Left lung (tissue), 10 donors: ENCODE results near the gene PREX1. TPM values are rescaled to one million over a fixed set of nuclear protein-coding genes. Genes with fewer than 3 reads are reported as not detected.
A peak's percentile ranks its signal among the peaks of the same experiment; 100 is the strongest.

Experiments
- ATAC-seq: fragments of 200-7000 bp; cut with Tn5 transposase; one replicate; pipeline ENCODE4 v1.9.1; 2020; ENCODE audit warnings: moderate library complexity
- DNase-seq, 4 donors: peaks; one replicate each; pipeline ENCODE4 v3.0.0-alpha.2; 2013 to 2020
- H3K27ac ChIP-seq, 2 donors: fragments of 200-600 bp; sonication (generic) in 1 of 2; one replicate each; pipeline versions ENCODE4 v1.5.0 to v1.8.0; 2020 to 2021
- H3K27me3 ChIP-seq, 2 donors: fragments of 200-600 bp; sonication (generic) in 1 of 2; one replicate each; pipeline versions ENCODE4 v1.5.0 to v1.8.0; 2020 to 2021
- H3K36me3 ChIP-seq, 2 donors: fragments of 200-600 bp; sonication (generic) in 1 of 2; one replicate each; pipeline versions ENCODE4 v1.5.0 to v1.8.0; 2020 to 2021
- H3K4me1 ChIP-seq, 2 donors: fragments of 200-600 bp; one replicate each; pipeline ENCODE4 v1.8.0; 2021
- H3K4me3 ChIP-seq, 2 donors: fragments of 200-600 bp; sonication (generic) in 1 of 2; one replicate each; pipeline versions ENCODE4 v1.5.0 to v1.8.0; 2020 to 2021; ENCODE audit warnings: mild to moderate bottlenecking in 1 of 2
- H3K9me3 ChIP-seq, 2 donors: fragments of 200-600 bp; sonication (generic) in 1 of 2; one replicate each; pipeline versions ENCODE4 v1.5.0 to v1.8.0; 2020 to 2021
- CTCF ChIP-seq, 2 donors: fragments of 200-600 bp; sonication (generic) in 1 of 2; IDR thresholded peaks; one replicate each; pipeline versions ENCODE4 v1.5.0 to v1.8.0; 2021; ENCODE audit warnings: antibody characterized with exemption in 2 of 2
- intact Hi-C, 2 donors: fragments of 100-400 bp; cut with DNase I; formaldehyde crosslinking; loops; one replicate each; pipeline versions ENCODE4 v1.11.2 to v1.14.2; 2022
- polyA plus RNA-seq, 6 donors: library from polyadenylated mRNA; unstranded; fragments of 120-200 nt; gene quantifications; one replicate each; pipeline ENCODE4 v1.2.1, GENCODE V29; 2013; ENCODE audit not compliant: insufficient read length in 6 of 6
- total RNA-seq, 2 donors: library from RNA; stranded (reverse); fragmentation: NEBNext Ultra II Directional; extraction: Animal tissue kit (Norgen Biotek cat#: 25700); gene quantifications; one replicate each; pipeline ENCODE4 v1.2.1, GENCODE V29; 2021
- donor health status: DM: no; HTN: yes; CAD: no.
- donor health status: DM: no; HTN: no; CAD: no.

PREX1 gene
- total and polyA plus RNA-seq, 8 donors = 20.3 to 111 (median 26.1) TPM

- ATAC-seq (no peak), DNase-seq (peak in 1 of 4 donors; percentile 56)
- no peak for TF ChIP-seq CTCF (IDR thresholded peaks at IDR 0.05)
- Histone ChIP-seq H3K4me1 (peaks cover 3 to 14% of the 10 kb centered on the region in 2 donors), H3K4me3 (no peak overlapping the region), H3K36me3 (no peaks in the 10 kb centered on the region), H3K27me3 (peaks cover 0 to 10% of the 10 kb centered on the region in 2 donors), H3K27ac (no peak overlapping the region), H3K9me3 (no peaks in the 10 kb centered on the region)
- intact Hi-C loops = no loop called here
These were observed 211.3 kb downstream of the PREX1 start for GRCh38 chr20:48616481-48616880.

GRCh38 chr20:48615871-48616270 lies 211.9 kb downstream of the PREX1 start:
- ATAC-seq = no peak
- intact Hi-C loops = no loop called here
- TF ChIP-seq CTCF (IDR thresholded peaks at IDR 0.05) = no peak

GRCh38 chr20:48614593-48615274 lies 213.1 kb downstream of the PREX1 start:
- peaks cover 0 to 4% of the 10 kb centered on the region in 2 donors for H3K27me3 ChIP-seq
- H3K9me3 ChIP-seq = no peaks in the 10 kb centered on the region
- no peaks in the 10 kb centered on the region for H3K4me1 ChIP-seq
- TF ChIP-seq CTCF (IDR thresholded peaks at IDR 0.05) = no peak
- no peak overlapping the region for H3K4me3 ChIP-seq
- no peaks in the 10 kb centered on the region for H3K36me3 ChIP-seq
- no peak for ATAC-seq
- DNase-seq = peak in 1 of 4 donors; percentile 38
- intact Hi-C loops = no loop called here
- H3K27ac ChIP-seq = no peak overlapping the region

More at GRCh38 chr20:48615871-48616270, 211.9 kb downstream of the PREX1 start:
- Histone ChIP-seq H3K27ac (no peak overlapping the region), H3K4me3 (no peak overlapping the region), H3K9me3 (no peaks in the 10 kb centered on the region), H3K27me3 (peaks cover 0 to 10% of the 10 kb centered on the region in 2 donors), H3K4me1 (peaks cover 3 to 8% of the 10 kb centered on the region in 2 donors), H3K36me3 (no peaks in the 10 kb centered on the region)
- no peak for DNase-seq

GRCh38 chr20:48613926-48614325 lies 213.9 kb downstream of the PREX1 start:
- intact Hi-C loops = no loop called here
- TF ChIP-seq CTCF (IDR thresholded peaks at IDR 0.05) = no peak

GRCh38 chr20:48612335-48612734 lies 215.5 kb downstream of the PREX1 start:
- Histone ChIP-seq H3K4me1 (no peaks in the 10 kb centered on the region), H3K9me3 (no peaks in the 10 kb centered on the region), H3K4me3 (no peak overlapping the region), H3K27ac (no peak overlapping the region), H3K36me3 (no peaks in the 10 kb centered on the region), H3K27me3 (no peaks in the 10 kb centered on the region)
- intact Hi-C loops = no loop called here
- TF ChIP-seq CTCF (IDR thresholded peaks at IDR 0.05) = no peak
- DNase-seq = peak in 1 of 4 donors; percentile 11
- no peak for ATAC-seq

More at GRCh38 chr20:48613926-48614325, 213.9 kb downstream of the PREX1 start:
- Histone ChIP-seq H3K4me1 (no peaks in the 10 kb centered on the region), H3K27me3 (no peaks in the 10 kb centered on the region), H3K36me3 (no peaks in the 10 kb centered on the region), H3K4me3 (no peak overlapping the region), H3K27ac (no peak overlapping the region), H3K9me3 (no peaks in the 10 kb centered on the region)
- peak in 1 of 4 donors; percentile 24 for DNase-seq
- ATAC-seq = no peak
